Psoas muscle (tissue), 8 donors: ENCODE data around the gene SMYD3. TPM values are rescaled to one million over a fixed set of nuclear protein-coding genes. Genes with fewer than 3 reads are reported as not detected.

ENCODE experiments used
- ATAC-seq, 4 donors: fragments of 200-7000 bp; cut with Tn5 transposase; one replicate each; pipeline ENCODE4 v1.9.1; 2020; ENCODE audit warnings: moderate library complexity in 3 of 4, mild to moderate bottlenecking in 2 of 4
- DNase-seq, 2 donors: peaks; one replicate each; pipeline ENCODE4 v3.0.0-alpha.2; 2020
- H3K27ac ChIP-seq: fragments of 200-600 bp; one replicate; pipeline ENCODE4 v1.8.0; 2022
- H3K27me3 ChIP-seq, 3 donors: fragments of 200-600 bp in 1 of 3; one replicate each; pipeline versions ENCODE4 v1.6.1 to v1.8.0; 2013 to 2022; ENCODE audit warnings: low read length in 2 of 3, mild to moderate bottlenecking in 2 of 3, moderate library complexity in 1 of 3; ENCODE audit not compliant: insufficient read depth in 3 of 3
- H3K36me3 ChIP-seq, 2 donors: fragments of 200-600 bp in 1 of 2; one replicate each; pipeline versions ENCODE4 v1.6.1 to v1.8.0; 2013 to 2022; ENCODE audit warnings: low read depth in 1 of 2, mild to moderate bottlenecking in 1 of 2, moderate library complexity in 1 of 2; ENCODE audit not compliant: insufficient read depth in 1 of 2
- H3K4me1 ChIP-seq: fragments of 200-600 bp; one replicate; pipeline ENCODE4 v1.8.0; 2022
- H3K4me3 ChIP-seq: fragments of 200-600 bp; one replicate; pipeline ENCODE4 v1.8.0; 2022; ENCODE audit warnings: mild to moderate bottlenecking
- H3K9me3 ChIP-seq: fragments of 200-600 bp; one replicate; pipeline ENCODE4 v1.8.0; 2022
- WGBS, 3 donors: extraction: QIAGEN DNeasy Blood & Tissue Kit; methylation state at CpG; one replicate each; pipeline versions ENCODE4 v1.1.6 to v1.1.7; 2013; 5-methylcytosine and 5-hydroxymethylcytosine counted together
- intact Hi-C, 2 donors: fragments of 100-400 bp; cut with DNase I; formaldehyde crosslinking; loops; one replicate each; pipeline versions ENCODE4 v1.11.0 to v1.14.2; 2022
- polyA plus RNA-seq, 3 donors: library from polyadenylated mRNA; stranded (reverse); fragments of 200-250 nt; gene quantifications; one replicate each; pipeline ENCODE4 v1.2.3, GENCODE V29; 2013
- total RNA-seq, 4 donors: library from RNA; stranded (reverse); fragmentation: NEBNext Ultra II Directional in 2 of 4; extraction: Animal tissue kit (Norgen Biotek cat#: 25700) in 2 of 4; gene quantifications; one replicate each; pipeline versions ENCODE4 v1.2.1 to v1.2.4, GENCODE V29; 2021 to 2023
- TF ChIP-seq, protein P1 (sequence below): fragments of 200-600 bp; IDR thresholded peaks from one replicate; pipeline ENCODE4 v1.8.0; 2022; ENCODE audit warnings: antibody characterized with exemption
- donor health status: healthy with polysubstance abuse.
- donor health status: DM: no; HTN: no; CAD: no; lungs with moderate emphysema.
- donor health status: Bipolar disorder and iron deficiency.
- donor health status: healthy.
- donor health status: DM: yes; HTN: yes; CAD: no.
- donor health status: DM: no; HTN: no; CAD: no.
- donor health status: DM: no; HTN: no; CAD: no.
- donor health status: DM: yes; HTN: yes; CAD: no.

Gene SMYD3
- total and polyA plus RNA-seq, 7 donors: 2.9 to 6.4 (median 4.9) TPM

DNA sequence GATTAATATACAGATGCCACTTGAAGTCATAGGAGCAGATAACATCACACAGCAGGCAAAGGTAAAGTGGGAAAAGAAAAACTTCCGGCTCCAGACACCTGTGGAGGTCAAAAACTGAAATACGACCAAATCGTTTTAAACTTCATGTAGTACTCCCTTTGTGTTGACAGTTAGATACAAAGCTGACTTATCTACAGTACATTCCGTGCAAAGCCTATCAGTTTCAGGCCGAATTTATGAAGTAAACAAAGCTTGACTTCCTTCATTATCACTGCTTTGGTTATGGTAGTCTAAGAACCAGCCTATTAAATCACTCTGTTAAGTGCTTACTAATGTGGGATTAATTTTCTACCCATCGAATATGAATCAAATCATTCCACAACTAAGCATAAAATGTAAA is 156.3 kb downstream of the SMYD3 start:
- H3K27ac ChIP-seq: no peak overlapping the region
- WGBS, 3 donors: 78 to 83% (median 81%) methylated on average over 6 of the region's 6 CpGs
- TF ChIP-seq, protein P1, sequence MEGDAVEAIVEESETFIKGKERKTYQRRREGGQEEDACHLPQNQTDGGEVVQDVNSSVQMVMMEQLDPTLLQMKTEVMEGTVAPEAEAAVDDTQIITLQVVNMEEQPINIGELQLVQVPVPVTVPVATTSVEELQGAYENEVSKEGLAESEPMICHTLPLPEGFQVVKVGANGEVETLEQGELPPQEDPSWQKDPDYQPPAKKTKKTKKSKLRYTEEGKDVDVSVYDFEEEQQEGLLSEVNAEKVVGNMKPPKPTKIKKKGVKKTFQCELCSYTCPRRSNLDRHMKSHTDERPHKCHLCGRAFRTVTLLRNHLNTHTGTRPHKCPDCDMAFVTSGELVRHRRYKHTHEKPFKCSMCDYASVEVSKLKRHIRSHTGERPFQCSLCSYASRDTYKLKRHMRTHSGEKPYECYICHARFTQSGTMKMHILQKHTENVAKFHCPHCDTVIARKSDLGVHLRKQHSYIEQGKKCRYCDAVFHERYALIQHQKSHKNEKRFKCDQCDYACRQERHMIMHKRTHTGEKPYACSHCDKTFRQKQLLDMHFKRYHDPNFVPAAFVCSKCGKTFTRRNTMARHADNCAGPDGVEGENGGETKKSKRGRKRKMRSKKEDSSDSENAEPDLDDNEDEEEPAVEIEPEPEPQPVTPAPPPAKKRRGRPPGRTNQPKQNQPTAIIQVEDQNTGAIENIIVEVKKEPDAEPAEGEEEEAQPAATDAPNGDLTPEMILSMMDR: no peak
- intact Hi-C loops: no loop called here
- H3K4me3 ChIP-seq: no peak overlapping the region
- DNase-seq: no peak
- H3K4me1 ChIP-seq: no peaks in the 10 kb centered on the region
- no peaks in the 10 kb centered on the region for H3K27me3 ChIP-seq
- H3K9me3 ChIP-seq: no peaks in the 10 kb centered on the region
- ATAC-seq: no peak
- no peaks in the 10 kb centered on the region for H3K36me3 ChIP-seq

DNA sequence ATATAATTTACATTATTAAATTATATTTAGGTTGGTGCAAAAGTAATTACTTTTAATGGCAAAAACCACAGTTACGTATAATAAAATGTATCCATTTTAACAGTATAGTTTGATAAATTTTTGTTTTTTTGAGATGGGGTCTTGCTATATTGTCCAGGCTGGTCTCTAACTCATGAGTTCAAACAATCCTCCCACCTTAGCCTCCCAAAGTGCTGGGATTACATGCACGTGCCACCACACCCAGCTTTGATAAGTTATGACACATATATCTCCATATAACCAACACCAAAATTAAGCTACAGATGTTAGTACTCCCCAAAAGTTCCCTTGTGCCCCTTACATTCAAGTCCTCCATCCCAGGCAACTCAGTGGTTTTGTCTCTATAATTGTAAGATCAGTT is 163.1 kb downstream of the SMYD3 start:
- H3K9me3 ChIP-seq: no peaks in the 10 kb centered on the region
- H3K36me3 ChIP-seq: no peaks in the 10 kb centered on the region
- intact Hi-C loops: no loop called here
- H3K27ac ChIP-seq: no peak overlapping the region
- WGBS, 3 donors: 93 to 100% (median 96%) methylated on average over 2 of the region's 2 CpGs
- no peaks in the 10 kb centered on the region for H3K27me3 ChIP-seq
- no peaks in the 10 kb centered on the region for H3K4me1 ChIP-seq
- DNase-seq: no peak
- H3K4me3 ChIP-seq: no peak overlapping the region
- no peak for ATAC-seq
- TF ChIP-seq, protein P1: no peak

DNA sequence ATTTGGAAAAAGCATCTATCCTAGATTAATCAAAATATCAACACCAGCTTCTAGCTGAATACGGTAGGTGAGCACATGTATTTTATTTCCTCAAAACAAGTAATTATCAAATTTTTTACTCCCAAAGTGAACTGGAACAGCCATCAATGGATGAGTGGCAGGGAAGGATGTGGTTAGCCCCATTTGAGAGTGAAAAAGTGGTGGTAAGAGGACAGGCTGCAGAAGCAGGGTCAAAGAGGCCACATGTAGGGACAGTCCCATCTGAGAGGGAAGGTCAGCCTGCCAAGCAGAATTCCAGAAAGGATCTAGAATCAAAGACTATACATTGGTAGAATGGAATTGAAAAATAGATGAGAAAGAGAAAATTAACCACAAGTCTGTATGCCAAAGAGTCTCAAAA is 163.8 kb downstream of the SMYD3 start:
- no peak overlapping the region for H3K27ac ChIP-seq

DNA sequence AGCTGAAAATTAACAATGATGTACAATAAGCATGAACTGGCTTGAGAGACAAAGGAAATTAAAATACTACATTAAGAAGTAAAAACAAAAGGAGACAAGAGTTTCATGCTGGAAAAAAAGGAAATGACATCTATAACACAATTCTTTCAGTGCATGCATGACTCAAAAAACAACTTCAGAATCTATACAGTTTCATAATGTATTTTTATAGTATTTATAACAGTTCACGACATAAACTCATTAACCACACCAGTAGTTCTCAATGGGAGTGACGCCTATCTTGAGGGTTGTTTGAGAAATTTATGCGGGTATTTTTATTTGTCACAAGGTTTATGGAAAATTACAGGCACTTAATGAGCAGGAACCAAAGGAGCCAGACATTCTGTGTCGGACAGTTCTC is 168.5 kb downstream of the SMYD3 start:
- Histone ChIP-seq H3K4me3 (no peak overlapping the region), H3K27ac (no peak overlapping the region), H3K9me3 (no peaks in the 10 kb centered on the region), H3K27me3 (no peaks in the 10 kb centered on the region), H3K36me3 (no peaks in the 10 kb centered on the region), H3K4me1 (no peaks in the 10 kb centered on the region)
- ATAC-seq: no peak
- no peak for DNase-seq
- TF ChIP-seq, protein P1: no peak
- intact Hi-C loops: no loop called here
- 88 to 96% (median 93%) methylated on average over 4 of the region's 4 CpGs for WGBS, 3 donors

More for the DNA sequence above, 163.8 kb downstream of the SMYD3 start:
- 89 to 95% (median 91%) methylated on average over 1 of the region's 1 CpG for WGBS, 3 donors
- H3K4me1 ChIP-seq: no peaks in the 10 kb centered on the region
- H3K36me3 ChIP-seq: no peaks in the 10 kb centered on the region
- ATAC-seq: no peak
- no peak overlapping the region for H3K4me3 ChIP-seq
- H3K9me3 ChIP-seq: no peaks in the 10 kb centered on the region
- H3K27me3 ChIP-seq: no peaks in the 10 kb centered on the region
- TF ChIP-seq, protein P1: no peak
- intact Hi-C loops: no loop called here
- no peak for DNase-seq

DNA sequence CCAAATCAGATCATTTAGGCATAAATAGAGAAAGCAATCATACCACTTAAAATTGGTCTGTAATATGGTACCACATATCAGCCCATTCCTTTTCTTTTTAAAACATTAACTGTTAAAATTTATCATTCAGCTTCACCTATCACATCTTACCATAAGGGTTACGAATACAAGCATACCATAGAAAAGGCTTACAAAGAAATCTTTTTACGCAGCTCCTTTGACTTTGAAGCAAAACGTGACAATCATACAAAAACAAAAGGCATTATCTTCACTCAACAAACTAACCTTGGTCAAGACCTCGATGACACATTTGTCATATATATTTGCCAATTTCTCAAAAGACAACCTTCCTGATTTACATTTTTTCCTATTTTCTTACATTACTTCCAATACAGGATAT is 169.0 kb downstream of the SMYD3 start:
- no peaks in the 10 kb centered on the region for H3K36me3 ChIP-seq
- DNase-seq: no peak
- H3K4me3 ChIP-seq: no peak overlapping the region
- no peaks in the 10 kb centered on the region for H3K9me3 ChIP-seq
- ATAC-seq: no peak
- no peaks in the 10 kb centered on the region for H3K27me3 ChIP-seq
- TF ChIP-seq, protein P1: no peak
- no peak overlapping the region for H3K27ac ChIP-seq
- intact Hi-C loops: no loop called here
- no peaks in the 10 kb centered on the region for H3K4me1 ChIP-seq
- 91 to 93% (median 92%) methylated on average over 4 of the region's 4 CpGs for WGBS, 3 donors
